Gastrocnemius medialis (tissue), 4 donors: Measurements from ENCODE around the gene TUBB1.

ENCODE experiments used
- CTCF ChIP-seq, 5 experiments: fragments of 450-650 bp in 3 of 5; fragments of 200-600 bp in 2 of 5; sonication (generic) in 2 of 5; IDR thresholded peaks in 4 of 5; conservative IDR thresholded peaks in 1 of 5; 1 replicate in 4 of 5; 2 replicates in 1 of 5; pipeline ENCODE4 v1.5.1; 2016 to 2019; ENCODE audit warnings: antibody characterized with exemption in 5 of 5, mild to moderate bottlenecking in 3 of 5, moderate library complexity in 3 of 5
- POLR2A ChIP-seq, 2 donors: fragments of 450-650 bp; IDR thresholded peaks; one replicate each; pipeline ENCODE4 v1.6.1; 2017; ENCODE audit warnings: antibody characterized with exemption in 2 of 2, mild to moderate bottlenecking in 2 of 2, moderate library complexity in 2 of 2

- TF ChIP-seq CTCF (IDR thresholded peaks at IDR 0.05 in 4 of 5, conservative IDR thresholded peaks at IDR 0.05 in 1 of 5) (no peak), POLR2A (IDR thresholded peaks at IDR 0.05) (no peak)
Measured at GRCh38 chr20:58989196-58989595, 30.0 kb upstream of the TUBB1 start.
